Gastroesophageal sphincter (tissue), 4 donors: ENCODE data around the gene CAPZA2. TPM values are rescaled to one million over a fixed set of nuclear protein-coding genes. Genes with fewer than 3 reads are reported as not detected.

Experiments used
- ATAC-seq: fragments of 150-250 bp; one replicate; pipeline ENCODE4 v1.9.1; 2016; ENCODE audit warnings: mild to moderate bottlenecking, moderate library complexity
- H3K27ac ChIP-seq, 4 donors: fragments of 200-600 bp; sonication (generic) in 3 of 4; 1 replicate in 3 of 4; 2 replicates in 1 of 4; pipeline ENCODE4 v1.5.1; 2016 to 2019
- H3K27me3 ChIP-seq: fragments of 200-600 bp; sonication (generic); one replicate; pipeline ENCODE4 v1.5.1; 2019
- H3K36me3 ChIP-seq, 2 donors: fragments of 200-600 bp; sonication (generic); one replicate each; pipeline ENCODE4 v1.5.1; 2019; ENCODE audit warnings: control low read depth in 1 of 2
- H3K4me1 ChIP-seq, 3 donors: fragments of 200-600 bp; sonication (generic); 1 replicate in 2 of 3; 2 replicates in 1 of 3; pipeline ENCODE4 v1.5.1; 2016 to 2019; ENCODE audit warnings: control low read depth in 2 of 3
- H3K4me3 ChIP-seq, 2 donors: fragments of 200-600 bp; sonication (generic); one replicate each; pipeline ENCODE4 v1.5.1; 2019; ENCODE audit warnings: mild to moderate bottlenecking in 1 of 2, moderate library complexity in 1 of 2
- H3K9me3 ChIP-seq, 3 donors: fragments of 200-600 bp; sonication (generic); one replicate each; pipeline ENCODE4 v1.5.1; 2017 to 2019; ENCODE audit warnings: control low read depth in 2 of 3
- EP300 ChIP-seq: sonication (generic); formaldehyde crosslinking; IDR thresholded peaks from one replicate; pipeline ENCODE4 v1.6.1; 2017; ENCODE audit warnings: antibody characterized with exemption, mild to moderate bottlenecking
- POLR2A ChIP-seq, 2 donors: fragments of 450-650 bp; IDR thresholded peaks; one replicate each; pipeline ENCODE4 v1.6.1; 2017; ENCODE audit warnings: antibody characterized with exemption in 2 of 2, mild to moderate bottlenecking in 2 of 2, moderate library complexity in 1 of 2
- POLR2AphosphoS5 ChIP-seq: sonication (generic); formaldehyde crosslinking; IDR thresholded peaks from one replicate; pipeline ENCODE4 v1.6.1; 2017; ENCODE audit warnings: antibody characterized with exemption
- WGBS, 2 donors: methylation state at CpG; one replicate each; pipeline ENCODE4 v1.1.5; 2018; ENCODE audit warnings: low coverage in 1 of 2; 5-methylcytosine and 5-hydroxymethylcytosine counted together
- total RNA-seq, 4 donors: library from RNA; depleted of rRNA; stranded (reverse); fragments of >200 nt; gene quantifications; one replicate each; pipeline ENCODE4 v1.1.0, GENCODE V29; 2016
- TF ChIP-seq, protein P1 (sequence below), 4 experiments: fragments of 200-600 bp in 2 of 4; fragments of 450-650 bp in 2 of 4; sonication (generic) in 1 of 4; IDR thresholded peaks; one replicate each; pipeline ENCODE4 v1.5.1; 2017 to 2019; ENCODE audit warnings: antibody characterized with exemption in 4 of 4, mild to moderate bottlenecking in 2 of 4, moderate library complexity in 2 of 4

CAPZA2 gene
- total RNA-seq, 4 donors from 2014 or later, result 171 to 275 (median 201) TPM

DNA sequence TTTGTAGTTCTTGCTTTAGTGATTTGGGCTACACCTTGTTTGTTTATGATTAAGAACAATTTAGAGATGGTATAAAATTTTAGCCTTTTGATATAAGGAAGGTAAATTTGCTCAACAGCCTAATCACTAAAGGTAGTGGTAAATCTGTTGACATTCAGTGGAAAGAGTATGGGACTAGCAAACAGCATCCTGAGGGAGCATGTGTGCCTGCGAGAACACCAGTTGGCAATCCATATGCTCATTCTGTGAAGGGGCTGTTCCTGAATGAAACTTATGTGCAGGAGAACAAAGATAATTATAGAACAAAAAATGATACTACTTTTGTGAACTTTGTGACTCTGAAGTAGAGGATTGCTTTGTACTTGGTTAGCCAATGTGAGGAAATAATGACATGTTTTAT, 44.0 kb downstream of the CAPZA2 start:
- Histone ChIP-seq H3K36me3 (peaks cover 3 to 63% of the 10 kb centered on the region in 2 donors), H3K4me3 (no peak overlapping the region), H3K27ac (no peak overlapping the region), H3K27me3 (no peaks in the 10 kb centered on the region), H3K9me3 (no peaks in the 10 kb centered on the region), H3K4me1 (no peaks in the 10 kb centered on the region)
- TF ChIP-seq EP300, result no peak
- no peak for TF ChIP-seq POLR2AphosphoS5
- TF ChIP-seq, protein P1, sequence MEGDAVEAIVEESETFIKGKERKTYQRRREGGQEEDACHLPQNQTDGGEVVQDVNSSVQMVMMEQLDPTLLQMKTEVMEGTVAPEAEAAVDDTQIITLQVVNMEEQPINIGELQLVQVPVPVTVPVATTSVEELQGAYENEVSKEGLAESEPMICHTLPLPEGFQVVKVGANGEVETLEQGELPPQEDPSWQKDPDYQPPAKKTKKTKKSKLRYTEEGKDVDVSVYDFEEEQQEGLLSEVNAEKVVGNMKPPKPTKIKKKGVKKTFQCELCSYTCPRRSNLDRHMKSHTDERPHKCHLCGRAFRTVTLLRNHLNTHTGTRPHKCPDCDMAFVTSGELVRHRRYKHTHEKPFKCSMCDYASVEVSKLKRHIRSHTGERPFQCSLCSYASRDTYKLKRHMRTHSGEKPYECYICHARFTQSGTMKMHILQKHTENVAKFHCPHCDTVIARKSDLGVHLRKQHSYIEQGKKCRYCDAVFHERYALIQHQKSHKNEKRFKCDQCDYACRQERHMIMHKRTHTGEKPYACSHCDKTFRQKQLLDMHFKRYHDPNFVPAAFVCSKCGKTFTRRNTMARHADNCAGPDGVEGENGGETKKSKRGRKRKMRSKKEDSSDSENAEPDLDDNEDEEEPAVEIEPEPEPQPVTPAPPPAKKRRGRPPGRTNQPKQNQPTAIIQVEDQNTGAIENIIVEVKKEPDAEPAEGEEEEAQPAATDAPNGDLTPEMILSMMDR (IDR thresholded peaks at IDR 0.05), result no peak
- TF ChIP-seq POLR2A (IDR thresholded peaks at IDR 0.05), result no peak
- WGBS, 2 donors, result 100% methylated on average over 1 of the region's 1 CpG
- ATAC-seq, result no peak

DNA sequence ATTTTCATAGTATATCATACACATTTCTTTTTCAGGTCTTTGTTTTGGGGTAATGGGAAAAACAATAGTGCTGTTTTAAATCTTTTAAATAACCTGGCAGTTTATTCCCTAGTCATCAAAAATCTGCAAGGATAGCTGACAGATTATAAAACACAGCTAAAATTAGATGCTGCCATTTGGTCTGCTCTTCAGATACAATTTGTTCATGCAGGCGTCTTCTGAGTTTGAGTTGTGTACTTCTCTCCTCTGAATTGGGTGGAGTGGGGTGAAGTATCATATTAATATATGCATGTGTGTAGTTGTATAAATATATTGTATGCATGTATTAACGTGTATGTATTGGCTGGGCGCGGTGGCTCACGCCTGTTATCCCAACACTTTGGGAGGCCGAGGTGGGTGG, 48.0 kb downstream of the CAPZA2 start:
- 93 to 98% methylated on average over 4 to 6 of the region's 6 CpGs for WGBS, 2 donors
- H3K4me3 ChIP-seq, result no peak overlapping the region
- no peak overlapping the region for H3K27ac ChIP-seq
- TF ChIP-seq POLR2A (IDR thresholded peaks at IDR 0.05), result no peak
- TF ChIP-seq POLR2AphosphoS5, result no peak
- TF ChIP-seq, protein P1 (IDR thresholded peaks at IDR 0.05), result no peak
- no peak for TF ChIP-seq EP300
- H3K4me1 ChIP-seq, result no peaks in the 10 kb centered on the region
- H3K36me3 ChIP-seq, result peaks cover 3 to 84% of the 10 kb centered on the region in 2 donors
- ATAC-seq, result no peak
- no peaks in the 10 kb centered on the region for H3K27me3 ChIP-seq
- H3K9me3 ChIP-seq, result no peaks in the 10 kb centered on the region

DNA sequence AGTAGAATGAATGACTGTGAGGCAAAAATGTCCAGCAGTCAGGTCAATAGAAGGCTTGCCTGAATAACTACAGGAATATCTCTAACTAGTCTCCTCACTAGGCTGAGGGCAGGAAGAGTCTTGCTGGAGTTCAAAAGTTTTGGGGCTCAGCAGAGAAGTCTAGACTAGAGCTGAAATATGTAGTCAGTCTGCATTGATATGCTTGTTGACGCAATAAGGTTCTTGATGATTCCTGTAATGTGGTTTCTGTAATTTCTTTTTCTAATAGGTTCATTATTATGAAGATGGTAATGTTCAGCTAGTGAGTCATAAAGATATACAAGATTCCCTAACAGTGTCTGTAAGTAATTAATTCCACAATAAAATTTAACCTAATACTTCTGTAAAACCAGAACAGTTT, 49.4 kb downstream of the CAPZA2 start:
- Histone ChIP-seq H3K4me1 (no peaks in the 10 kb centered on the region), H3K9me3 (no peaks in the 10 kb centered on the region), H3K27me3 (no peaks in the 10 kb centered on the region), H3K36me3 (peaks cover 3 to 87% of the 10 kb centered on the region in 2 donors), H3K4me3 (no peak overlapping the region), H3K27ac (no peak overlapping the region)
- no peak for ATAC-seq
- WGBS, 2 donors, result 100% methylated on average over 1 of the region's 1 CpG
- TF ChIP-seq, protein P1 (IDR thresholded peaks at IDR 0.05), result no peak

DNA sequence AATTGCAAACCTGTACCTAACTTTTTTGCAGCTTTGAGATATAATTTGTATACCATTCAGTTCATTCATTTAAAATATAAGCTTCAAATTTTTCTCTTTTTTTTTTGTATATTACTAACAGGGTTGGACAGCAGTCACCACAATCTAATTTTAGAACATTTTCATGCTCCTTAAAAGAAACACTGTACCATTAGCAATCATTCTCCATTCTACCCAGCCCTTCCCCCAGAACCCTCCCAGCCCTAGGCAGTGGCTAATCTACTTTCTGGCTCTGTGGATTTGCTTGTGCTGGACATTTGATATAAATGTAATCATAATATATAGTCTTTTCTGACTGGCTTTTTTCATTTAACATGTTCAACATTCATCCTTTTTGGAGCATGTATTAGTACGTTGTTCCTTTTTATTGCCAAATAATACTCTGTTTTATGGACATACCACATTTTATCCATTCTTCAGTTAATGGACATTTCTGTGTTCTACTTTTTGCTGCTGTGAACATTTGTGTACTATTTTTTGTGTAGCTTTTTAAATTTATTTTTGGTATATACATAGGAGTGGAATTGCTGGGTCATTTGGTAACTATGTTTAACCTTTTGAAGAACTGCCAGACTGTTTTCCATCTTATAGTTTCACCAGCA, 50.0 kb downstream of the CAPZA2 start:
- no peak for TF ChIP-seq POLR2AphosphoS5
- TF ChIP-seq, protein P1 (IDR thresholded peaks at IDR 0.05), result no peak
- TF ChIP-seq EP300, result no peak
- TF ChIP-seq POLR2A (IDR thresholded peaks at IDR 0.05), result no peak
- Histone ChIP-seq H3K27me3 (no peaks in the 10 kb centered on the region), H3K9me3 (no peaks in the 10 kb centered on the region), H3K4me3 (no peak overlapping the region), H3K4me1 (no peaks in the 10 kb centered on the region), H3K36me3 (peaks cover 3 to 87% of the 10 kb centered on the region in 2 donors), H3K27ac (no peak overlapping the region)
- 100% methylated on average over 1 of the region's 1 CpG for WGBS, 2 donors
- ATAC-seq, result no peak

DNA sequence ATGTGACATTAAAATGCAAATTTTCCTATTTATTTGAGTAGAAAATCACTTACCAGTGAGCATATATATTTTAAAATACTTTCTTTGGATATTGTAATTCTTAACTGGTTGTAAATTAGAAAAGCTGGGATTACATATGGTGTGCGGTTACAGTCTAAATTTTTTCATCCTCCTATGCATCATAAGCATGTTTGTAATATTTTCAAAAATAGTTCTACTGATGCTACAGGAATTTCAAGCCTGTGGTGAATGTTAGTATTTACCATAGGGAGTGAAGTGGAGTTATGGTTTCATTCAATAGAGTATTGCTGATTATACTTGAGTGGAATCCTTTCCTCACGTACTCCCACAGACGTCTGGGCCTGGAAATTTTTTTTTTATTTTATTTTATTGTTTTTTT, 56.3 kb downstream of the CAPZA2 start:
- no peak for TF ChIP-seq POLR2AphosphoS5
- H3K36me3 ChIP-seq, result peaks cover 0 to 75% of the 10 kb centered on the region in 2 donors
- 80 to 94% methylated on average over 2 to 3 of the region's 3 CpGs for WGBS, 2 donors

More for the DNA sequence above, 56.3 kb downstream of the CAPZA2 start:
- H3K4me3 ChIP-seq, result no peak overlapping the region
- no peak overlapping the region for H3K27ac ChIP-seq
- no peaks in the 10 kb centered on the region for H3K9me3 ChIP-seq
- no peaks in the 10 kb centered on the region for H3K4me1 ChIP-seq
- H3K27me3 ChIP-seq, result no peaks in the 10 kb centered on the region
- no peak for ATAC-seq
